ENCODE results near the gene DOCK10. TPM values are rescaled to one million over a fixed set of nuclear protein-coding genes. Genes with fewer than 3 reads are reported as not detected.

DOCK10 gene
- total and polyA plus RNA-seq, 2 donors (not counting 1 experiment from before 2014, with no cell fraction given), result 20.8 to 26.3 TPM

- Histone ChIP-seq H3K9ac (ENCODE audit: insufficient read depth, low read length) (peak overlapping the region; percentile 68), H3K9me3 (ENCODE audit: control insufficient read depth, insufficient read depth, low read depth, low read length) (no peaks in the 10 kb centered on the region), H2AFZ (ENCODE audit: low read length) (peak overlapping the region; percentile 74), H3K36me3 (ENCODE audit: control insufficient read depth, insufficient read depth, low read length) (no peaks in the 10 kb centered on the region), H3K79me2 (ENCODE audit: control insufficient read depth, insufficient read depth, low read length) (peaks cover 31% of the 10 kb centered on the region), H4K20me1 (ENCODE audit: control insufficient read depth, extremely low read depth, insufficient read depth, low read length) (no peaks in the 10 kb centered on the region), H3K4me2 (ENCODE audit: extremely low read depth, insufficient read depth, low read length) (peak overlapping the region; percentile 85), H3K27ac (ENCODE audit: insufficient read depth, low read length) (peak overlapping the region; percentile 45), H3K4me3 (replicated peaks in 1 of 4; ENCODE audit: control extremely low read depth in 1 of 4, insufficient read depth in 1 of 4, low read depth in 3 of 4, low read length in 4 of 4) (peak overlapping the region; percentile 30 to 76 (median 58)), H3K27me3 (ENCODE audit: control insufficient read depth, insufficient read depth, low read length) (no peaks in the 10 kb centered on the region), H3K4me1 (ENCODE audit: control insufficient read depth, extremely low read depth, insufficient read depth, low read length) (peaks cover 8% of the 10 kb centered on the region)
- DNase-seq (ENCODE audit: low read depth in 2 of 2), result peak in 1 of 2 donors; percentile 23
- no peak for TF ChIP-seq CTCF (conservative IDR thresholded peaks at IDR 0.05 in 1 of 2, IDR thresholded peaks at IDR 0.05 in 1 of 2; ENCODE audit: low read depth in 1 of 2, low read length in 2 of 2)
- no peak for TF ChIP-seq EZH2 (IDR thresholded peaks at IDR 0.05; ENCODE audit: low read length, missing control alignments)
Measured at GRCh38 chr2:225042800-225043167, 516 bp upstream of the DOCK10 start.

GRCh38 chr2:225041207-225041850 lies 939 bp downstream of the DOCK10 start:
- peak overlapping the region; percentile 68 for H3K9ac ChIP-seq (ENCODE audit: insufficient read depth, low read length)
- peak overlapping the region; percentile 58 for H3K27ac ChIP-seq (ENCODE audit: insufficient read depth, low read length)
- no peaks in the 10 kb centered on the region for H3K27me3 ChIP-seq (ENCODE audit: control insufficient read depth, insufficient read depth, low read length)
- peak; percentile 55 to 56 for DNase-seq (ENCODE audit: low read depth in 2 of 2)
- peaks cover 41% of the 10 kb centered on the region for H3K79me2 ChIP-seq (ENCODE audit: control insufficient read depth, insufficient read depth, low read length)
- no peaks in the 10 kb centered on the region for H4K20me1 ChIP-seq (ENCODE audit: control insufficient read depth, extremely low read depth, insufficient read depth, low read length)
- peak overlapping the region; percentile 61 to 76 (median 64) for H3K4me3 ChIP-seq (replicated peaks in 1 of 4; ENCODE audit: control extremely low read depth in 1 of 4, insufficient read depth in 1 of 4, low read depth in 3 of 4, low read length in 4 of 4)
- no peaks in the 10 kb centered on the region for H3K9me3 ChIP-seq (ENCODE audit: control insufficient read depth, insufficient read depth, low read depth, low read length)
- peak overlapping the region; percentile 13 for H2AFZ ChIP-seq (ENCODE audit: low read length)
- TF ChIP-seq EZH2 (IDR thresholded peaks at IDR 0.05; ENCODE audit: low read length, missing control alignments) (no peak), CTCF (conservative IDR thresholded peaks at IDR 0.05 in 1 of 2, IDR thresholded peaks at IDR 0.05 in 1 of 2; ENCODE audit: low read depth in 1 of 2, low read length in 2 of 2) (no peak)
- no peaks in the 10 kb centered on the region for H3K36me3 ChIP-seq (ENCODE audit: control insufficient read depth, insufficient read depth, low read length)
- H3K4me2 ChIP-seq (ENCODE audit: extremely low read depth, insufficient read depth, low read length), result peak overlapping the region; percentile 95
- peaks cover 8% of the 10 kb centered on the region for H3K4me1 ChIP-seq (ENCODE audit: control insufficient read depth, extremely low read depth, insufficient read depth, low read length)

- Histone ChIP-seq H3K4me1 (ENCODE audit: control insufficient read depth, extremely low read depth, insufficient read depth, low read length) (peaks cover 8% of the 10 kb centered on the region), H4K20me1 (ENCODE audit: control insufficient read depth, extremely low read depth, insufficient read depth, low read length) (no peaks in the 10 kb centered on the region), H3K36me3 (ENCODE audit: control insufficient read depth, insufficient read depth, low read length) (no peaks in the 10 kb centered on the region), H3K4me2 (ENCODE audit: extremely low read depth, insufficient read depth, low read length) (peak overlapping the region; percentile 95), H3K27me3 (ENCODE audit: control insufficient read depth, insufficient read depth, low read length) (no peaks in the 10 kb centered on the region), H3K79me2 (ENCODE audit: control insufficient read depth, insufficient read depth, low read length) (peaks cover 45% of the 10 kb centered on the region), H2AFZ (ENCODE audit: low read length) (peak overlapping the region; percentile 13), H3K4me3 (replicated peaks in 1 of 4; ENCODE audit: control extremely low read depth in 1 of 4, insufficient read depth in 1 of 4, low read depth in 3 of 4, low read length in 4 of 4) (peak overlapping the region; percentile 61 to 76 (median 64)), H3K27ac (ENCODE audit: insufficient read depth, low read length) (peak overlapping the region; percentile 51), H3K9ac (ENCODE audit: insufficient read depth, low read length) (peak overlapping the region; percentile 11), H3K9me3 (ENCODE audit: control insufficient read depth, insufficient read depth, low read depth, low read length) (no peaks in the 10 kb centered on the region)
- TF ChIP-seq EZH2 (IDR thresholded peaks at IDR 0.05; ENCODE audit: low read length, missing control alignments) (no peak), CTCF (conservative IDR thresholded peaks at IDR 0.05 in 1 of 2, IDR thresholded peaks at IDR 0.05 in 1 of 2; ENCODE audit: low read depth in 1 of 2, low read length in 2 of 2) (no peak)
- DNase-seq (ENCODE audit: low read depth in 2 of 2), result peak; percentile 13 to 22
Measured at GRCh38 chr2:225040856-225041206, 1.4 kb downstream of the DOCK10 start.
